Non-pigmented ciliary epithelial cell (primary cell): ENCODE results near the gene SEMA5B.
A peak's percentile ranks its signal among the peaks of the same experiment; 100 is the strongest.

Experiments
- DNase-seq: peaks from one replicate; pipeline ENCODE4 v3.0.0-alpha.2; 2010; ENCODE audit warnings: low read depth

Gene SEMA5B

GRCh38 chr3:123054931-123055330 lies 27.4 kb upstream of the SEMA5B start:
- DNase-seq: no peak

- DNase-seq: no peak
Measured at GRCh38 chr3:123054109-123054778, 26.7 kb upstream of the SEMA5B start.

- no peak for DNase-seq
Measured at GRCh38 chr3:123053107-123053506, 25.5 kb upstream of the SEMA5B start.

GRCh38 chr3:123050666-123051065 lies 23.1 kb upstream of the SEMA5B start:
- no peak for DNase-seq

- DNase-seq: no peak
Measured at GRCh38 chr3:123048480-123049237, 21.1 kb upstream of the SEMA5B start.

- DNase-seq: no peak
Measured at GRCh38 chr3:123047062-123047319, 19.4 kb upstream of the SEMA5B start.

- DNase-seq: no peak
Measured at GRCh38 chr3:123046262-123047061, 18.9 kb upstream of the SEMA5B start.

GRCh38 chr3:123044981-123045763 lies 17.6 kb upstream of the SEMA5B start:
- no peak for DNase-seq

GRCh38 chr3:123042413-123042812 lies 14.8 kb upstream of the SEMA5B start:
- DNase-seq: no peak

GRCh38 chr3:123039178-123039577 lies 11.6 kb upstream of the SEMA5B start:
- DNase-seq: no peak

GRCh38 chr3:123038751-123039150 lies 11.2 kb upstream of the SEMA5B start:
- DNase-seq: no peak

- DNase-seq: no peak
Measured at GRCh38 chr3:123037015-123037375, 9.4 kb upstream of the SEMA5B start.

- no peak for DNase-seq
Measured at GRCh38 chr3:123036352-123037014, 8.9 kb upstream of the SEMA5B start.

GRCh38 chr3:123034996-123035395 lies 7.4 kb upstream of the SEMA5B start:
- no peak for DNase-seq

- no peak for DNase-seq
Measured at GRCh38 chr3:123034120-123034519, 6.6 kb upstream of the SEMA5B start.

- DNase-seq: no peak
Measured at GRCh38 chr3:123032057-123032456, 4.5 kb upstream of the SEMA5B start.

GRCh38 chr3:123031051-123031450 lies 3.5 kb upstream of the SEMA5B start:
- DNase-seq: no peak

- peak; percentile 41 for DNase-seq
Measured at GRCh38 chr3:123028233-123028828, 768 bp upstream of the SEMA5B start.

- DNase-seq: no peak
Measured at GRCh38 chr3:123026565-123027291, 835 bp downstream of the SEMA5B start.

- DNase-seq: no peak
Measured at GRCh38 chr3:123025642-123026521, 1.7 kb downstream of the SEMA5B start.
